Fibroblast of lung (primary cell): ENCODE results near the gene CDC5L. TPM values are rescaled to one million over a fixed set of nuclear protein-coding genes. Genes with fewer than 3 reads are reported as not detected.

Experiments used
- DNase-seq, 2 donors: peaks; one replicate each; pipeline versions ENCODE4 v3.0.0 to v3.0.0-alpha.2; 2010; ENCODE audit warnings: low read depth in 2 of 2
- H2AFZ ChIP-seq: 2 replicates; pipeline ENCODE4 v1.5.1; 2012; ENCODE audit warnings: low read length, control low read depth, inconsistent platforms
- H3K27ac ChIP-seq: 2 replicates; pipeline ENCODE4 v1.5.1; 2011; ENCODE audit warnings: low read length, control low read depth; ENCODE audit not compliant: insufficient read depth
- H3K27me3 ChIP-seq: 2 replicates; pipeline ENCODE4 v1.5.1; 2011; ENCODE audit warnings: mild to moderate bottlenecking, low read length; ENCODE audit not compliant: control insufficient read depth, insufficient read depth
- H3K36me3 ChIP-seq: 2 replicates; pipeline ENCODE4 v1.5.1; 2011; ENCODE audit warnings: low read length; ENCODE audit not compliant: control insufficient read depth, insufficient read depth
- H3K4me1 ChIP-seq: 2 replicates; pipeline ENCODE4 v1.5.1; 2011; ENCODE audit warnings: low read length; ENCODE audit not compliant: control insufficient read depth, insufficient read depth; ENCODE audit errors: extremely low read depth
- H3K4me2 ChIP-seq: 2 replicates; pipeline ENCODE4 v1.5.1; 2011; ENCODE audit warnings: low read length, control low read depth; ENCODE audit not compliant: insufficient read depth; ENCODE audit errors: extremely low read depth
- H3K4me3 ChIP-seq, 4 experiments: fragments of 200-600 bp in 1 of 4; sonication (generic) in 1 of 4; replicated peaks in 1 of 4; 2 replicates each; pipeline ENCODE4 v1.5.1; 2011 to 2016; ENCODE audit warnings: low read length in 4 of 4, low read depth in 3 of 4, mild to moderate bottlenecking in 3 of 4, control low read depth in 2 of 4, inconsistent platforms in 1 of 4, mixed read lengths in 1 of 4; ENCODE audit not compliant: insufficient read depth in 1 of 4; ENCODE audit errors: control extremely low read depth in 1 of 4
- H3K79me2 ChIP-seq: 2 replicates; pipeline ENCODE4 v1.5.1; 2012; ENCODE audit warnings: mild to moderate bottlenecking, low read length, inconsistent platforms; ENCODE audit not compliant: control insufficient read depth, insufficient read depth
- H3K9ac ChIP-seq: 2 replicates; pipeline ENCODE4 v1.5.1; 2011; ENCODE audit warnings: mild to moderate bottlenecking, low read length, control low read depth; ENCODE audit not compliant: insufficient read depth
- H3K9me3 ChIP-seq: 2 replicates; pipeline ENCODE4 v1.5.1; 2012; ENCODE audit warnings: low read depth, low read length; ENCODE audit not compliant: control insufficient read depth, insufficient read depth
- H4K20me1 ChIP-seq: 2 replicates; pipeline ENCODE4 v1.5.1; 2011; ENCODE audit warnings: low read length; ENCODE audit not compliant: control insufficient read depth, insufficient read depth; ENCODE audit errors: extremely low read depth
- CTCF ChIP-seq, 2 donors: IDR thresholded peaks in 1 of 2; conservative IDR thresholded peaks in 1 of 2; 1 replicate in 1 of 2; 2 replicates in 1 of 2; pipeline ENCODE4 v1.5.1; 2011 to 2012; ENCODE audit warnings: low read length in 2 of 2, control low read depth in 1 of 2, inconsistent platforms in 1 of 2, low read depth in 1 of 2, mild to moderate bottlenecking in 1 of 2
- EZH2 ChIP-seq: IDR thresholded peaks from 2 replicates; pipeline ENCODE4 v1.5.1; 2012; ENCODE audit warnings: low read length, control low read depth, mild to moderate bottlenecking; ENCODE audit errors: missing control alignments
- polyA plus RNA-seq, 2 donors: library from polyadenylated mRNA; depleted of rRNA in 1 of 2; stranded (reverse) in 1 of 2; unstranded in 1 of 2; fragments of >200 nt; gene quantifications; 2 replicates each; pipeline ENCODE4 v1.2.1, GENCODE V29; 2011 to 2012; ENCODE audit warnings: missing spikeins in 1 of 2
- total RNA-seq: library from RNA; depleted of rRNA; stranded (reverse); fragments of >200 nt; gene quantifications from 2 replicates; pipeline ENCODE4 v1.2.1, GENCODE V29; 2014

The CDC5L gene
- total and polyA plus RNA-seq, 2 donors (not counting 1 experiment from before 2014, with no cell fraction given): 18.7 to 22.5 TPM

GRCh38 chr6:44400572-44400971 lies 13.1 kb downstream of the CDC5L start:
- Histone ChIP-seq H3K9me3 (no peaks in the 10 kb centered on the region), H3K79me2 (peaks cover 2% of the 10 kb centered on the region), H2AFZ (no peak overlapping the region), H3K4me3 (no peak overlapping the region), H3K36me3 (no peaks in the 10 kb centered on the region), H3K4me2 (no peak overlapping the region), H3K27me3 (no peaks in the 10 kb centered on the region), H3K9ac (no peak overlapping the region), H4K20me1 (no peaks in the 10 kb centered on the region), H3K27ac (no peak overlapping the region), H3K4me1 (no peaks in the 10 kb centered on the region)
- no peak for TF ChIP-seq EZH2
- TF ChIP-seq CTCF (conservative IDR thresholded peaks at IDR 0.05 in 1 of 2, IDR thresholded peaks at IDR 0.05 in 1 of 2; ENCODE audit: low read depth in 1 of 2, low read length in 2 of 2): no peak
- DNase-seq: no peak

GRCh38 chr6:44401138-44401537 lies 13.6 kb downstream of the CDC5L start:
- no peaks in the 10 kb centered on the region for H3K4me1 ChIP-seq
- H3K79me2 ChIP-seq: peaks cover 2% of the 10 kb centered on the region
- no peak overlapping the region for H3K27ac ChIP-seq
- peak in 1 of 2 donors; percentile 8 for DNase-seq
- no peak overlapping the region for H3K9ac ChIP-seq
- no peaks in the 10 kb centered on the region for H3K27me3 ChIP-seq
- TF ChIP-seq EZH2 (no peak), CTCF (conservative IDR thresholded peaks at IDR 0.05 in 1 of 2, IDR thresholded peaks at IDR 0.05 in 1 of 2; ENCODE audit: low read depth in 1 of 2, low read length in 2 of 2) (no peak)
- no peak overlapping the region for H3K4me3 ChIP-seq
- no peaks in the 10 kb centered on the region for H3K9me3 ChIP-seq
- no peak overlapping the region for H2AFZ ChIP-seq
- no peaks in the 10 kb centered on the region for H4K20me1 ChIP-seq
- H3K36me3 ChIP-seq: no peaks in the 10 kb centered on the region
- H3K4me2 ChIP-seq: no peak overlapping the region

- H3K4me2 ChIP-seq: no peak overlapping the region
- no peak overlapping the region for H3K27ac ChIP-seq
- H3K4me1 ChIP-seq: no peaks in the 10 kb centered on the region
- peaks cover 2% of the 10 kb centered on the region for H3K36me3 ChIP-seq
- no peak for TF ChIP-seq CTCF (conservative IDR thresholded peaks at IDR 0.05 in 1 of 2, IDR thresholded peaks at IDR 0.05 in 1 of 2; ENCODE audit: low read depth in 1 of 2, low read length in 2 of 2)
- TF ChIP-seq EZH2: no peak
- no peaks in the 10 kb centered on the region for H3K9me3 ChIP-seq
- H3K9ac ChIP-seq: no peak overlapping the region
- no peak for DNase-seq
- no peaks in the 10 kb centered on the region for H4K20me1 ChIP-seq
- no peak overlapping the region for H3K4me3 ChIP-seq
- peaks cover 2% of the 10 kb centered on the region for H3K79me2 ChIP-seq
- no peaks in the 10 kb centered on the region for H3K27me3 ChIP-seq
- no peak overlapping the region for H2AFZ ChIP-seq
Measured at GRCh38 chr6:44404022-44404714, 16.7 kb downstream of the CDC5L start.
